Fibroblast of pulmonary artery (primary cell): ENCODE results near the gene FANCC.

ENCODE experiments used
- DNase-seq: peaks from one replicate; pipeline ENCODE4 v3.0.0-alpha.2; 2010; ENCODE audit warnings: low read depth
- H3K4me3 ChIP-seq: replicated peaks from 2 replicates; pipeline ENCODE4 v1.5.1; 2011; ENCODE audit warnings: low read depth, mild to moderate bottlenecking, control low read depth, low read length, moderate library complexity
- TF ChIP-seq, protein P1 (sequence below): IDR thresholded peaks from 2 replicates; pipeline ENCODE4 v1.5.1; 2011; ENCODE audit warnings: mild to moderate bottlenecking, control low read depth, low read length, inconsistent platforms; ENCODE audit errors: missing control alignments

Gene FANCC

DNA sequence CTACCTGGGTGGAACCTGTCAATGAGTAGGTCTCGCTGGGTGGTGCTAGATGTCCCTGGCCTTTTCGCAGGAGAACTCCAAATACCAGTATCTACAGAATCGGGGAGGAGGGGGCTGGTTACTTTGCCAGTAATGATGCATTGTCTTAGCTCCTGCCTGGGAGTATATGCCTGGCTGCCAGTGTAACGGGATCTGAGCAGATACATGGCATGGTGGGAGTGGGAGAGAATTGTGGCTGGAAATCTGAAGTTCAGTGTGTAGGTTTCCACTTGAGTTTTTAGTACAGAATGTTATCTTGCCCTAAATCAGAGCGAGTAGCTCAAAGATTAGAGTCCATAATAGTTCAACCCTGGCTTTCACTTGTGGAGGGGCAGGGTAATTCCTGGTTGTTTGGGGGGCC is 38.0 kb upstream of the FANCC start:
- TF ChIP-seq, protein P1, sequence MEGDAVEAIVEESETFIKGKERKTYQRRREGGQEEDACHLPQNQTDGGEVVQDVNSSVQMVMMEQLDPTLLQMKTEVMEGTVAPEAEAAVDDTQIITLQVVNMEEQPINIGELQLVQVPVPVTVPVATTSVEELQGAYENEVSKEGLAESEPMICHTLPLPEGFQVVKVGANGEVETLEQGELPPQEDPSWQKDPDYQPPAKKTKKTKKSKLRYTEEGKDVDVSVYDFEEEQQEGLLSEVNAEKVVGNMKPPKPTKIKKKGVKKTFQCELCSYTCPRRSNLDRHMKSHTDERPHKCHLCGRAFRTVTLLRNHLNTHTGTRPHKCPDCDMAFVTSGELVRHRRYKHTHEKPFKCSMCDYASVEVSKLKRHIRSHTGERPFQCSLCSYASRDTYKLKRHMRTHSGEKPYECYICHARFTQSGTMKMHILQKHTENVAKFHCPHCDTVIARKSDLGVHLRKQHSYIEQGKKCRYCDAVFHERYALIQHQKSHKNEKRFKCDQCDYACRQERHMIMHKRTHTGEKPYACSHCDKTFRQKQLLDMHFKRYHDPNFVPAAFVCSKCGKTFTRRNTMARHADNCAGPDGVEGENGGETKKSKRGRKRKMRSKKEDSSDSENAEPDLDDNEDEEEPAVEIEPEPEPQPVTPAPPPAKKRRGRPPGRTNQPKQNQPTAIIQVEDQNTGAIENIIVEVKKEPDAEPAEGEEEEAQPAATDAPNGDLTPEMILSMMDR = no peak
- H3K4me3 ChIP-seq = no peak overlapping the region
- DNase-seq = no peak

DNA sequence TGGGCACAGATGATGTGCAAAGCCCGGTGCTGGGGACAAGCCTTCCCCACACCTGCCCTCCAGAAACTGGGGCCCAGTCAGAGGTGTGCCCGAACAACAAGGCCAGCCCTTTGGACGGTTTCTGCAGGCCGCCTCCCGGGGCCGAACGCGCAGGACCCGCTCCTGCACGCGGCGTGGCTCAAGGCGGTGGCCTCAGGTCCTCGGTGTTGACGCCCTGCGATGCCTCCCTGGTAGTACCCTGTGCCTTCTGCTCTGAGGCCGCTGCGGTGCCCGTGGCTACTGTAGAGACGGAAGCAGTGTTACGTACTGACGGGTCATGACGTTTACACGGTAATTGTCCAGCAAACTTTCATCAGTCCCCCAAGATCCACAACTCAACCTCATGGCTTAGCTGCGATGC is 33.5 kb upstream of the FANCC start:
- DNase-seq = no peak
- TF ChIP-seq, protein P1 = no peak
- no peak overlapping the region for H3K4me3 ChIP-seq

DNA sequence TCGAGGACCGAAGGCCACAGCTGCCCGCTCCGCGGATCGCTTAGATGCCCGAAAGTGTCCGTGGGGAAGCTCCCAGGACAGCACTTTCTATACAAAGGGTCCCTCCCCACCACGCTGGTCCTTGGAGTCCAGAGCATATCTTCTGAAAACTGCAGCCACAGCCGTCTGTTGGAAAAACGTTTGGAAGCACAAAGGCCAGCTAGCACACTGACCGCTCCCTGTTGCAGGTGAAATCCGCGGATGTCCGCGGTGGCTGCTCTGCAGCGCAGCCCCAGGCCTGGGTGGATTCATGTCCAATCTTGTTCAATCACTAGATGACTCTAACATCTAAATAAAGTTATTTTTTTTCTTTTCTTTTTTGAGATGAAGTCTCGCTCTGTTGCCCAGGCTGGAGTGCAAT is 32.8 kb upstream of the FANCC start:
- TF ChIP-seq, protein P1 = no peak
- H3K4me3 ChIP-seq = no peak overlapping the region
- DNase-seq = no peak

DNA sequence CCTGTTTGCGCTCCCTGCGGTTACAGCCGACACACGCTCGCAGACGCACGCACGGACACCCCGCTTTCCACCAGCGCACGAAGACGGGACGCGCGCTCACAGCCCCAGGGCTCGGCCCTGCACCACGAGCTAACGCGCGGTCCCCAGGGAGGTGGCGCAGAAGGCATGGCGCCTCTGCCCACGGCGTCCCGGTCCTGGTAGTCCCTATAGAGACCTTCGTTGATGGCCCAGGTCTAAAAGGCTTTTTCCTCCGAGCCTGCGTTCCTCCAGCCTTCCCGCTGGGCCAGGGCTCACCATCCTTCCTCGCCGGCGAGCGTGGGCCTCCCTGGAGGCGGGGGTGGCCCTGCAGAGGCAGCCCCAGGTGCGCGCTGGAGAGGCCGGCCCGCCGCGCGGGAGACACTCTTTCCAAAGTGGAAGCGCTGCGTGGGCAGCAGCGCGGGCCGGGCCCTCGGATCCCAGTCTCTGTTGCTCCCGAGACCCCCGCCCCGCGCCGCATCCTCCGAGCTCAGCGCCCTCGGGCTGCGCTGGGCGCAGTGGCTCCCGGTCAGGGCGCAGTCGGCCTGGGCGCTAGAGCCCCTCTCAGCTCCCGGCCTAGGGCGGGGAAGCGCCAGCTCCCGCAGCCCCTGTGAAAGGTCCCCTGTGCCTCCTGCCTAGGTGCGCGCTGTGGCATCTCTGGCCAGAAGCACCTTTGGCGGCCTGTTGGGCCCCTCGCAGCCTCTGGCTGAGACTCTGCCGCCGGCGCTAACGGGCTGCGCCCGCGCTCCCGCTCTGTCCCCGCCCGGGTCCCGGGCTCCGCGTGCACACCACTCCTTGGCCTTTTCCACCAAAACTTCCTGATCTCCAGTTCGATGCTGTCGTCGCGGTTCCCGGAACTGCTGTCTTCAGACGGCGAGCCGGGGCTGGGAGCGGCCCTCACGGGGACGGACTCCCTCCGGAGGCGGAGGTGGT is 31.9 kb upstream of the FANCC start:
- no peak for DNase-seq
- H3K4me3 ChIP-seq = no peak overlapping the region
- TF ChIP-seq, protein P1 = no peak

DNA sequence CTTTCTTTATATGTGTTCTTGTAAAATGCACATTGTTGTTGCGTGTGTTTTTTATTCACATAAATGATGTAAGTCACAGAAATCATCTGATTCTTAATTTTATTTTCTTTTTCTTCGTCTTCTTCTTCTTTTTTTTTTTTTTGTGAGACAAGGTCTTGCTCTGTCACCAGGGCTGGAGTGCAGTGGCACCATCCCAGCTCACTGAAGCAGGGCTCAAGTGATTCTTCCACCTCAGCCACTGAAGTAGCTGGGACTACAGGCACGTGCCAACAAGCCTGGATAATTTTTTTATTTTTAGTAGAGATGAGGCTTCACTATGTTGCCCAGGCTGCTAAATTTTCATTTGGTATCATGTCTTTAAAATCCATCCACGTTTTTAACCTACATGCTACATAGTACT is 28.5 kb upstream of the FANCC start:
- H3K4me3 ChIP-seq = no peak overlapping the region
- DNase-seq = no peak
- TF ChIP-seq, protein P1 = no peak

DNA sequence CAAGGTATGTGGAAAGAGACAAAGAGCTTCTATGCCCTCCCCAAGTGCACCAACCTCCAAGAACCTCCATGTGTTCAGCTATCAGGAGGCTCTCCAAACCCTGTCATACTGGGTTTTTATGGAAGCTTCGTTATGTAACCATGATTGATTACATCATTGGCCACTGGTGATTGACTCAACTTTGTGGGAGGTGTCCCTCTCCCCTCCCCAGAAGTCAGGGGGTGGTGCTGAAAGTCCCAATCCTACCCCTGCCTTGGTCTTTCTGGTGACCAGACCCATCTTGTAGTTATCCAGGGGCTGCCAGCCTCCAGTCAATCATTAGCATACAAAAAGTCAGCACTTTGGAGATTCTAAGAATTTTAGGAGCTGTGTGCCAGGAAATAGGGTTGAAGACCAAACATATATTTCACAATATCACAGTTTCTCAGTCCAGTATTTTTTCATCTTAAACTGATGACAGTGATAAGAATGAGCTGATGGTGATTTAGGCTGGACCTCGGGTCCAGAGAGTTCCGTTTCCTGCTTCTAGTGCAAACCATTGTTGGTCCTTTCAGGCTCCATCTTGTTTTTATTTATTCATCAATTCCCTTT is 27.3 kb upstream of the FANCC start:
- TF ChIP-seq, protein P1 = no peak
- DNase-seq = no peak

More for the DNA sequence above, 27.3 kb upstream of the FANCC start:
- no peak overlapping the region for H3K4me3 ChIP-seq
